Endothelial cell of umbilical vein (primary cell): ENCODE data around the gene NBEAL1.

Source experiments
- CTCF ChIP-seq, 2 donors: IDR thresholded peaks; 1 replicate in 1 of 2; 2 replicates in 1 of 2; pipeline ENCODE4 v1.5.1; 2011; ENCODE audit warnings: low read length in 2 of 2, mild to moderate bottlenecking in 2 of 2, moderate library complexity in 2 of 2, control low read depth in 1 of 2, inconsistent platforms in 1 of 2, low read depth in 1 of 2; ENCODE audit not compliant: insufficient read depth in 1 of 2; ENCODE audit errors: extremely low read depth in 1 of 2
- EZH2 ChIP-seq: IDR thresholded peaks from 2 replicates; pipeline ENCODE4 v1.6.1; 2012; ENCODE audit warnings: borderline replicate concordance, low read depth, mild to moderate bottlenecking, moderate library complexity, low read length, inconsistent platforms; ENCODE audit not compliant: severe bottlenecking
- FOS ChIP-seq: IDR thresholded peaks from 2 replicates; pipeline ENCODE4 v1.6.1; 2011; ENCODE audit warnings: mild to moderate bottlenecking, low read length, moderate library complexity, borderline replicate concordance; ENCODE audit not compliant: insufficient read depth
- GATA2 ChIP-seq: IDR thresholded peaks from 2 replicates; pipeline ENCODE4 v1.7.0; 2011; ENCODE audit warnings: low read depth, mild to moderate bottlenecking, moderate library complexity, mixed read lengths, low read length; ENCODE audit not compliant: insufficient read length, insufficient read depth
- POLR2A ChIP-seq: IDR thresholded peaks from 2 replicates; pipeline ENCODE4 v1.6.1; 2012; ENCODE audit warnings: low read depth, mild to moderate bottlenecking, control low read depth, low read length
- POLR2AphosphoS5 ChIP-seq: IDR thresholded peaks from 2 replicates; pipeline ENCODE4 v1.6.1; 2012; ENCODE audit warnings: low read depth, mild to moderate bottlenecking, control low read depth, low read length, moderate library complexity; ENCODE audit not compliant: insufficient read depth

- TF ChIP-seq CTCF (IDR thresholded peaks at IDR 0.05; ENCODE audit: extremely low read depth in 1 of 2, insufficient read depth in 1 of 2, low read depth in 1 of 2, low read length in 2 of 2) (no peak), POLR2A (no peak), POLR2AphosphoS5 (no peak), GATA2 (no peak), EZH2 (no peak), FOS (no peak)
Observed at GRCh38 chr2:203021991-203022390, 7.3 kb downstream of the NBEAL1 start.
